ENCODE measurements around the gene KRT13.

KRT13 gene

GRCh38 chr17:41530062-41531048 is 24.9 kb upstream of the KRT13 start:
- H3K27ac ChIP-seq (replicated peaks), result no peak overlapping the region
- DNase-seq (ENCODE audit: low read depth in 1 of 2, low spot score in 1 of 2), result no peak
- no peak overlapping the region for H3K4me3 ChIP-seq (replicated peaks; ENCODE audit: insufficient read depth, low read length)
- peaks cover 34% of the 10 kb centered on the region for H3K27me3 ChIP-seq (ENCODE audit: insufficient read depth, poor library complexity, severe bottlenecking)
- TF ChIP-seq, protein P1, sequence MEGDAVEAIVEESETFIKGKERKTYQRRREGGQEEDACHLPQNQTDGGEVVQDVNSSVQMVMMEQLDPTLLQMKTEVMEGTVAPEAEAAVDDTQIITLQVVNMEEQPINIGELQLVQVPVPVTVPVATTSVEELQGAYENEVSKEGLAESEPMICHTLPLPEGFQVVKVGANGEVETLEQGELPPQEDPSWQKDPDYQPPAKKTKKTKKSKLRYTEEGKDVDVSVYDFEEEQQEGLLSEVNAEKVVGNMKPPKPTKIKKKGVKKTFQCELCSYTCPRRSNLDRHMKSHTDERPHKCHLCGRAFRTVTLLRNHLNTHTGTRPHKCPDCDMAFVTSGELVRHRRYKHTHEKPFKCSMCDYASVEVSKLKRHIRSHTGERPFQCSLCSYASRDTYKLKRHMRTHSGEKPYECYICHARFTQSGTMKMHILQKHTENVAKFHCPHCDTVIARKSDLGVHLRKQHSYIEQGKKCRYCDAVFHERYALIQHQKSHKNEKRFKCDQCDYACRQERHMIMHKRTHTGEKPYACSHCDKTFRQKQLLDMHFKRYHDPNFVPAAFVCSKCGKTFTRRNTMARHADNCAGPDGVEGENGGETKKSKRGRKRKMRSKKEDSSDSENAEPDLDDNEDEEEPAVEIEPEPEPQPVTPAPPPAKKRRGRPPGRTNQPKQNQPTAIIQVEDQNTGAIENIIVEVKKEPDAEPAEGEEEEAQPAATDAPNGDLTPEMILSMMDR (IDR thresholded peaks at IDR 0.05; ENCODE audit: insufficient read depth, low read length), result no peak

DNA sequence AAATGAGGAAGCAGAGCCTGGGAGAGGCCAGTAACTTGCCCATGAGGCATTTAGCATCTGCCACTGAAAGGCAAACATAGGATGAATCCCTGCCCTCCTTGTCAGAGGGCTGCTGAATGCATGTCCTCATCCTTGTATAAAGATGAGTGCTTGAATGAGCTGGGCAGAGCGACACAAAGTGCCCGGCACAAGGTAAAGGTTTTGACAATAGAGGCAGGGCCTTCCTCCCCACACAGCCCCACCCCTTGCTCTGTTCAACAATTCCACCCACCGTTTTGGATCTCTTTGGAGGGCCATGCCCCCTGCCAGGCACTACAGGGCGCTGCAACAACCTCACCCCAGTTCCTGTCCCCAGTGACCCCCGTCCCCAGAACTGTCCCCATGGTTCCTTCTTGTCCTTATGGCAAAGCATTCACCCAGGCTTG is 24.1 kb upstream of the KRT13 start:
- Histone ChIP-seq H3K27me3 (ENCODE audit: insufficient read depth, poor library complexity, severe bottlenecking) (peaks cover 34% of the 10 kb centered on the region), H3K27ac (replicated peaks) (no peak overlapping the region), H3K4me3 (replicated peaks; ENCODE audit: insufficient read depth, low read length) (no peak overlapping the region)
- DNase-seq (ENCODE audit: low read depth in 1 of 2, low spot score in 1 of 2), result no peak
- TF ChIP-seq, protein P1 (IDR thresholded peaks at IDR 0.05; ENCODE audit: insufficient read depth, low read length), result no peak
- TF ChIP-seq GABPA (IDR thresholded peaks at IDR 0.05; ENCODE audit: low read depth) (no peak), SPI1 (IDR thresholded peaks at IDR 0.05; ENCODE audit: borderline replicate concordance, low read depth) (no peak), POLR2AphosphoS5 (IDR thresholded peaks at IDR 0.05; ENCODE audit: low read depth) (no peak)
- TF ChIP-seq, protein P2, sequence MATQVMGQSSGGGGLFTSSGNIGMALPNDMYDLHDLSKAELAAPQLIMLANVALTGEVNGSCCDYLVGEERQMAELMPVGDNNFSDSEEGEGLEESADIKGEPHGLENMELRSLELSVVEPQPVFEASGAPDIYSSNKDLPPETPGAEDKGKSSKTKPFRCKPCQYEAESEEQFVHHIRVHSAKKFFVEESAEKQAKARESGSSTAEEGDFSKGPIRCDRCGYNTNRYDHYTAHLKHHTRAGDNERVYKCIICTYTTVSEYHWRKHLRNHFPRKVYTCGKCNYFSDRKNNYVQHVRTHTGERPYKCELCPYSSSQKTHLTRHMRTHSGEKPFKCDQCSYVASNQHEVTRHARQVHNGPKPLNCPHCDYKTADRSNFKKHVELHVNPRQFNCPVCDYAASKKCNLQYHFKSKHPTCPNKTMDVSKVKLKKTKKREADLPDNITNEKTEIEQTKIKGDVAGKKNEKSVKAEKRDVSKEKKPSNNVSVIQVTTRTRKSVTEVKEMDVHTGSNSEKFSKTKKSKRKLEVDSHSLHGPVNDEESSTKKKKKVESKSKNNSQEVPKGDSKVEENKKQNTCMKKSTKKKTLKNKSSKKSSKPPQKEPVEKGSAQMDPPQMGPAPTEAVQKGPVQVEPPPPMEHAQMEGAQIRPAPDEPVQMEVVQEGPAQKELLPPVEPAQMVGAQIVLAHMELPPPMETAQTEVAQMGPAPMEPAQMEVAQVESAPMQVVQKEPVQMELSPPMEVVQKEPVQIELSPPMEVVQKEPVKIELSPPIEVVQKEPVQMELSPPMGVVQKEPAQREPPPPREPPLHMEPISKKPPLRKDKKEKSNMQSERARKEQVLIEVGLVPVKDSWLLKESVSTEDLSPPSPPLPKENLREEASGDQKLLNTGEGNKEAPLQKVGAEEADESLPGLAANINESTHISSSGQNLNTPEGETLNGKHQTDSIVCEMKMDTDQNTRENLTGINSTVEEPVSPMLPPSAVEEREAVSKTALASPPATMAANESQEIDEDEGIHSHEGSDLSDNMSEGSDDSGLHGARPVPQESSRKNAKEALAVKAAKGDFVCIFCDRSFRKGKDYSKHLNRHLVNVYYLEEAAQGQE (IDR thresholded peaks at IDR 0.05; ENCODE audit: insufficient replicate concordance, low read depth), result no peak

- Histone ChIP-seq H3K27me3 (ENCODE audit: insufficient read depth, poor library complexity, severe bottlenecking) (peaks cover 34% of the 10 kb centered on the region), H3K27ac (replicated peaks) (no peak overlapping the region), H3K4me3 (replicated peaks; ENCODE audit: insufficient read depth, low read length) (no peak overlapping the region)
- DNase-seq (ENCODE audit: low read depth in 1 of 2, low spot score in 1 of 2), result no peak
- TF ChIP-seq, protein P1 (IDR thresholded peaks at IDR 0.05; ENCODE audit: insufficient read depth, low read length), result no peak
- TF ChIP-seq, protein P2 (IDR thresholded peaks at IDR 0.05; ENCODE audit: insufficient replicate concordance, low read depth), result no peak
- TF ChIP-seq POLR2AphosphoS5 (IDR thresholded peaks at IDR 0.05; ENCODE audit: low read depth), result no peak
- no peak for TF ChIP-seq SPI1 (IDR thresholded peaks at IDR 0.05; ENCODE audit: borderline replicate concordance, low read depth)
- TF ChIP-seq GABPA (IDR thresholded peaks at IDR 0.05; ENCODE audit: low read depth), result no peak
Measured at GRCh38 chr17:41528959-41529353, 23.5 kb upstream of the KRT13 start.
